Mesodermal cell (in vitro differentiated cells): ENCODE results near the gene PDZD8.
"Not testable (repeated sequence)": the region's sequence is repeated elsewhere in the genome, so short reads cannot be mapped to it uniquely, and the experiment has no call there.

Source experiments
- H3K27ac ChIP-seq: 2 replicates; pipeline ENCODE4 v1.7.0; 2013; ENCODE audit warnings: mild to moderate bottlenecking, low read depth, low read length, moderate library complexity; ENCODE audit not compliant: severe bottlenecking
- H3K36me3 ChIP-seq: 2 replicates; pipeline ENCODE4 v1.7.1; 2013; ENCODE audit warnings: mild to moderate bottlenecking, low read length, moderate library complexity; ENCODE audit not compliant: control insufficient read depth, insufficient read depth
- H3K4me1 ChIP-seq: one replicate; pipeline ENCODE4 v1.7.1; 2013; ENCODE audit warnings: mild to moderate bottlenecking, low read length; ENCODE audit not compliant: insufficient read depth, control insufficient read depth, poor library complexity, severe bottlenecking
- H3K4me3 ChIP-seq: 2 replicates; pipeline ENCODE4 v1.7.0; 2013; ENCODE audit warnings: low read length, control low read depth, mild to moderate bottlenecking; ENCODE audit not compliant: insufficient read depth, poor library complexity, severe bottlenecking; ENCODE audit errors: extremely low read depth
- H3K9me3 ChIP-seq: 2 replicates; pipeline ENCODE4 v1.7.1; 2013; ENCODE audit warnings: mild to moderate bottlenecking, low read length, moderate library complexity; ENCODE audit not compliant: control insufficient read depth
- WGBS, 2 experiments: methylation state at CpG; one replicate each; pipeline ENCODE4 v1.1.5; 2013; ENCODE audit warnings: missing lambda C conversion rate in 2 of 2; ENCODE audit not compliant: insufficient coverage in 2 of 2; 5-methylcytosine and 5-hydroxymethylcytosine counted together

PDZD8 gene

GRCh38 chr10:117320050-117320665 is 55.1 kb downstream of the PDZD8 start:
- Histone ChIP-seq H3K4me1 (no peaks in the 10 kb centered on the region), H3K27ac (no peak overlapping the region), H3K4me3 (no peak overlapping the region), H3K9me3 (no peaks in the 10 kb centered on the region), H3K36me3 (peaks cover 6% of the 10 kb centered on the region)
- no CpG with 5 or more reads among the region's 1 CpG for WGBS, 2 experiments

GRCh38 chr10:117318909-117319308 is 56.3 kb downstream of the PDZD8 start:
- Histone ChIP-seq H3K4me3 (no peak overlapping the region), H3K4me1 (no peaks in the 10 kb centered on the region), H3K27ac (no peak overlapping the region), H3K36me3 (peaks cover 10% of the 10 kb centered on the region), H3K9me3 (no peaks in the 10 kb centered on the region)

GRCh38 chr10:117316701-117317100 is 58.5 kb downstream of the PDZD8 start:
- H3K4me1 ChIP-seq = no peaks in the 10 kb centered on the region
- no peaks in the 10 kb centered on the region for H3K9me3 ChIP-seq
- 100% methylated on average over 1 of the region's 2 CpGs; no CpG with 5 or more reads in 1 of the 2 experiments for WGBS, 2 experiments

GRCh38 chr10:117313641-117314040 is 61.6 kb downstream of the PDZD8 start:
- no peak overlapping the region for H3K27ac ChIP-seq
- 100% methylated on average over 1 of the region's 1 CpG for WGBS, 2 experiments

More at GRCh38 chr10:117316701-117317100, 58.5 kb downstream of the PDZD8 start:
- H3K27ac ChIP-seq = no peak overlapping the region
- H3K36me3 ChIP-seq = peaks cover 10% of the 10 kb centered on the region
- H3K4me3 ChIP-seq = no peak overlapping the region

GRCh38 chr10:117312430-117312829 is 62.8 kb downstream of the PDZD8 start:
- Histone ChIP-seq H3K36me3 (peaks cover 8% of the 10 kb centered on the region), H3K27ac (no peak overlapping the region), H3K9me3 (no peaks in the 10 kb centered on the region), H3K4me1 (peaks cover 2% of the 10 kb centered on the region), H3K4me3 (no peak overlapping the region)
- 95 to 100% methylated on average over 2 to 3 of the region's 4 CpGs for WGBS, 2 experiments

More at GRCh38 chr10:117313641-117314040, 61.6 kb downstream of the PDZD8 start:
- Histone ChIP-seq H3K4me3 (no peak overlapping the region), H3K4me1 (peaks cover 2% of the 10 kb centered on the region), H3K9me3 (no peaks in the 10 kb centered on the region), H3K36me3 (peaks cover 10% of the 10 kb centered on the region)

GRCh38 chr10:117311261-117311660 is 64.0 kb downstream of the PDZD8 start:
- 100% methylated on average over 1 of the region's 5 CpGs for WGBS, 2 experiments
- Histone ChIP-seq H3K4me1 (peaks cover 2% of the 10 kb centered on the region), H3K27ac (no peak overlapping the region), H3K36me3 (peaks cover 4% of the 10 kb centered on the region), H3K4me3 (no peak overlapping the region), H3K9me3 (no peaks in the 10 kb centered on the region)

- H3K36me3 ChIP-seq = peaks cover 4% of the 10 kb centered on the region
- peaks cover 2% of the 10 kb centered on the region for H3K4me1 ChIP-seq
- peaks cover 4% of the 10 kb centered on the region for H3K9me3 ChIP-seq
- no peak overlapping the region for H3K4me3 ChIP-seq
- no peak overlapping the region for H3K27ac ChIP-seq
Observed at GRCh38 chr10:117306674-117307073, 68.6 kb downstream of the PDZD8 start.

GRCh38 chr10:117303451-117303850 is 71.8 kb downstream of the PDZD8 start:
- not testable (repeated sequence) for H3K36me3 ChIP-seq, H3K27ac ChIP-seq, H3K4me3 ChIP-seq, H3K4me1 ChIP-seq, H3K9me3 ChIP-seq
- 95% methylated on average over 3 of the region's 3 CpGs for WGBS, 2 experiments

- H3K36me3 ChIP-seq = peaks cover 4% of the 10 kb centered on the region
- no CpG with 5 or more reads among the region's 1 CpG for WGBS, 2 experiments
- H3K27ac ChIP-seq = no peak overlapping the region
- peaks cover 4% of the 10 kb centered on the region for H3K9me3 ChIP-seq
- H3K4me3 ChIP-seq = no peak overlapping the region
- no peaks in the 10 kb centered on the region for H3K4me1 ChIP-seq
Observed at GRCh38 chr10:117300671-117301070, 74.6 kb downstream of the PDZD8 start.

- Histone ChIP-seq H3K9me3 (no peaks in the 10 kb centered on the region), H3K4me3 (no peak overlapping the region), H3K27ac (no peak overlapping the region), H3K36me3 (no peaks in the 10 kb centered on the region), H3K4me1 (no peaks in the 10 kb centered on the region)
Observed at GRCh38 chr10:117299435-117299834, 75.8 kb downstream of the PDZD8 start.

- H3K4me1 ChIP-seq = no peaks in the 10 kb centered on the region
- no CpG with 5 or more reads among the region's 1 CpG for WGBS, 2 experiments
- no peaks in the 10 kb centered on the region for H3K36me3 ChIP-seq
- H3K4me3 ChIP-seq = no peak overlapping the region
- no peaks in the 10 kb centered on the region for H3K9me3 ChIP-seq
- no peak overlapping the region for H3K27ac ChIP-seq
Observed at GRCh38 chr10:117298219-117298618, 77.0 kb downstream of the PDZD8 start.
